ENCODE data around the gene AGMO. TPM values are rescaled to one million over a fixed set of nuclear protein-coding genes. Genes with fewer than 3 reads are reported as not detected.
"Not testable (repeated sequence)": the region's sequence is repeated elsewhere in the genome, so short reads cannot be mapped to it uniquely, and the experiment has no call there.

AGMO gene
- total RNA-seq, 6 experiments from 2014 or later: 20.8 to 58.9 (median 33.7) TPM

- TF ChIP-seq POLR2A (IDR thresholded peaks at IDR 0.05): no peak
- TF ChIP-seq, protein P1, sequence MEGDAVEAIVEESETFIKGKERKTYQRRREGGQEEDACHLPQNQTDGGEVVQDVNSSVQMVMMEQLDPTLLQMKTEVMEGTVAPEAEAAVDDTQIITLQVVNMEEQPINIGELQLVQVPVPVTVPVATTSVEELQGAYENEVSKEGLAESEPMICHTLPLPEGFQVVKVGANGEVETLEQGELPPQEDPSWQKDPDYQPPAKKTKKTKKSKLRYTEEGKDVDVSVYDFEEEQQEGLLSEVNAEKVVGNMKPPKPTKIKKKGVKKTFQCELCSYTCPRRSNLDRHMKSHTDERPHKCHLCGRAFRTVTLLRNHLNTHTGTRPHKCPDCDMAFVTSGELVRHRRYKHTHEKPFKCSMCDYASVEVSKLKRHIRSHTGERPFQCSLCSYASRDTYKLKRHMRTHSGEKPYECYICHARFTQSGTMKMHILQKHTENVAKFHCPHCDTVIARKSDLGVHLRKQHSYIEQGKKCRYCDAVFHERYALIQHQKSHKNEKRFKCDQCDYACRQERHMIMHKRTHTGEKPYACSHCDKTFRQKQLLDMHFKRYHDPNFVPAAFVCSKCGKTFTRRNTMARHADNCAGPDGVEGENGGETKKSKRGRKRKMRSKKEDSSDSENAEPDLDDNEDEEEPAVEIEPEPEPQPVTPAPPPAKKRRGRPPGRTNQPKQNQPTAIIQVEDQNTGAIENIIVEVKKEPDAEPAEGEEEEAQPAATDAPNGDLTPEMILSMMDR (IDR thresholded peaks at IDR 0.05): no peak
- intact Hi-C loops (cut with DNase I): no loop called here
- no peak overlapping the region for H3K4me3 ChIP-seq
- H3K9me3 ChIP-seq: no peaks in the 10 kb centered on the region
- no peaks in the 10 kb centered on the region for H3K36me3 ChIP-seq
- H3K4me1 ChIP-seq: peaks cover 0 to 20% (median 0%) of the 10 kb centered on the region in 4 donors
- DNase-seq: no peak
- no peak overlapping the region for H3K27ac ChIP-seq
- no peaks in the 10 kb centered on the region for H3K27me3 ChIP-seq
- 89% methylated on average over 3 of the region's 3 CpGs for WGBS (ENCODE audit: insufficient coverage, low coverage, low lambda C conversion rate, missing lambda C conversion rate)
- peak in 1 of 4 donors; percentile 16 for ATAC-seq
These were observed 253.0 kb downstream of the AGMO start for GRCh38 chr7:15308821-15309220.

- Histone ChIP-seq H3K27me3 (no peaks in the 10 kb centered on the region), H3K4me3 (no peak overlapping the region), H3K36me3 (no peaks in the 10 kb centered on the region), H3K9me3 (no peaks in the 10 kb centered on the region), H3K4me1 (peaks cover 0 to 10% (median 0%) of the 10 kb centered on the region in 4 donors), H3K27ac (peak overlapping the region in 1 of 3 donors; percentile 22)
- peak in 1 of 4 donors; percentile 67 for ATAC-seq
- intact Hi-C loops (cut with DNase I): no loop called here
- TF ChIP-seq, protein P1 (IDR thresholded peaks at IDR 0.05): no peak
- no peak for TF ChIP-seq POLR2A (IDR thresholded peaks at IDR 0.05)
- no peak for DNase-seq
These were observed 255.5 kb downstream of the AGMO start for GRCh38 chr7:15306296-15306695.

DNA sequence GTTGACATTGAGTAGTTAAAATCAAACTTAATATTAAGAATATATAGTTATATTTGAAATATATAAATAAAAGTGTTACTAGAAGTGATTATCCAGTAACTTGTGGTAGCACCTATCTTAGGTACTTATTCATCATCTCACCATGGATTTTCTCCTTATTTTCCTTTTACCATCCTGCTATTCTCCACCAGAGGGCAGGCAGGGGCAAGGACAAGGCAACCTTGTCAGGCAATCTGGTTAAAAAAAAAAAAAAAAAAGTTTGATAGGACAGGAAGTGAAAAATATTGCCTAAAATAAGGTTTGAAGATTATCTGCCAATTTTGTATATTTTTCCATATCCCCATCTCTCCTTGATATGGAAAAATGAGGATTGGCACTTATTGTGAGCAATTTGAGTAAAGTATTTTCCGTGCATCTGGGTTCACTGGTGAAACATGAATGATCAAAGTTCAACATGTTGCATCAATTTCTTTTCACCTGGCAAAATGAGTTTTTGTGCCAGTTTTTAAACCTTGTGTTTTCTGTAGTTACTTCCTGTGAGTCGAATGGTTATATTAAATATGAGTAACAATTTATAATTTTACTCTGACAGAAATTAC is 256.7 kb downstream of the AGMO start:
- DNase-seq (peak in 2 of 3 donors; percentile 22 to 53), ATAC-seq (peak; percentile 76 to 94 (median 88))
- Histone ChIP-seq H3K27ac (peak overlapping the region in 1 of 3 donors; percentile 22), H3K36me3 (no peaks in the 10 kb centered on the region), H3K9me3 (no peaks in the 10 kb centered on the region), H3K27me3 (no peaks in the 10 kb centered on the region), H3K4me3 (no peak overlapping the region), H3K4me1 (peaks cover 0 to 10% (median 0%) of the 10 kb centered on the region in 4 donors)
- TF ChIP-seq POLR2A (IDR thresholded peaks at IDR 0.05): no peak
- TF ChIP-seq, protein P1 (IDR thresholded peaks at IDR 0.05): peak; percentile 66 to 86 (median 73)
- WGBS (ENCODE audit: insufficient coverage, low coverage, low lambda C conversion rate, missing lambda C conversion rate): 27% methylated on average over 2 of the region's 2 CpGs
- intact Hi-C loops (cut with DNase I): no loop called here

GRCh38 chr7:15303357-15303756 is 258.5 kb downstream of the AGMO start:
- H3K9me3 ChIP-seq: no peaks in the 10 kb centered on the region
- DNase-seq (no peak), ATAC-seq (no peak)
- H3K27ac ChIP-seq: no peak overlapping the region
- H3K27me3 ChIP-seq: no peaks in the 10 kb centered on the region
- no peak overlapping the region for H3K4me3 ChIP-seq
- peaks cover 0 to 10% (median 0%) of the 10 kb centered on the region in 4 donors for H3K4me1 ChIP-seq
- intact Hi-C loops (cut with DNase I): no loop called here
- TF ChIP-seq POLR2A (IDR thresholded peaks at IDR 0.05): no peak
- TF ChIP-seq, protein P1 (IDR thresholded peaks at IDR 0.05): no peak
- 93% methylated on average over 3 of the region's 3 CpGs for WGBS (ENCODE audit: insufficient coverage, low coverage, low lambda C conversion rate, missing lambda C conversion rate)
- H3K36me3 ChIP-seq: no peaks in the 10 kb centered on the region

- H3K27ac ChIP-seq; DNase-seq; ATAC-seq; H3K36me3 ChIP-seq; intact Hi-C loops (cut with DNase I); H3K4me3 ChIP-seq; H3K9me3 ChIP-seq; H3K27me3 ChIP-seq; H3K4me1 ChIP-seq: not testable (repeated sequence)
- WGBS (ENCODE audit: insufficient coverage, low coverage, low lambda C conversion rate, missing lambda C conversion rate): 89% methylated on average over 6 of the region's 6 CpGs
These were observed 260.8 kb downstream of the AGMO start for GRCh38 chr7:15300986-15301385.

Data from right lobe of liver (tissue), 6 donors.